Measurements from ENCODE around the gene KIRREL3. TPM values are rescaled to one million over a fixed set of nuclear protein-coding genes. Genes with fewer than 3 reads are reported as not detected.
A peak's percentile ranks its signal among the peaks of the same experiment; 100 is the strongest.

The KIRREL3 gene
- total RNA-seq, 1 donor from 2014 or later: under 0.01 TPM

GRCh38 chr11:127000981-127001380, 411 bp upstream of the KIRREL3 start:
- Histone ChIP-seq H3K9me3 (ENCODE audit: control insufficient read depth in 3 of 3, low read length in 3 of 3) (no peaks in the 10 kb centered on the region), H3K27ac (ENCODE audit: low read depth, low read length) (no peak overlapping the region), H3K4me3 (ENCODE audit: low read length in 3 of 3) (peak overlapping the region in 1 of 3 donors; percentile 55), H3K27me3 (ENCODE audit: control insufficient read depth in 3 of 3, insufficient read depth in 3 of 3, low read length in 3 of 3) (peaks cover 63 to 76% (median 71%) of the 10 kb centered on the region in 3 donors), H3K36me3 (ENCODE audit: control insufficient read depth in 3 of 3, insufficient read depth in 3 of 3, low read length in 3 of 3) (no peaks in the 10 kb centered on the region), H3K9ac (ENCODE audit: low read depth in 1 of 3, low read length in 3 of 3) (no peak overlapping the region), H3K4me1 (ENCODE audit: control insufficient read depth in 3 of 3, insufficient read depth in 3 of 3, low read length in 3 of 3) (peaks cover 2 to 7% (median 7%) of the 10 kb centered on the region in 3 donors)

DNA sequence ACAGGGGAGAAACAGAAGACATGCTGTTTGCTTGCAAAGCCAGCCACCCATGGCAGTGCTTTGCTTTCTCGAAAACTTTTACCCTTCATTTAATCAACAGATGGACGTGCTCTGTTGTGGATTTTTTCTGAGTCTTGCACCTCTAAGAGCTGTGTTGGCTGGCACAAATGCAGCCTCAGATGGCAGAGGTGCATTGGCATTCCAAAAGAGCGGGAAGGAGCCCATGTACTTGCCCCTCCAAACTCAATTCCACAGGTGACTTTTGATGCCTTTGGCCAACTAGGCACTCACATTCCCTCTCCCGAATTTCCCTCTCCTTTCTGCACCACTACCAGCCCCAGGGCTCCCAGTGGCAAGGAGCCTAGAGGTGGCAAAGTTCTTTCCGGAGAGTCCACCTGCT, 1.2 kb downstream of the KIRREL3 start:
- peaks cover 2 to 11% (median 7%) of the 10 kb centered on the region in 3 donors for H3K4me1 ChIP-seq (ENCODE audit: control insufficient read depth in 3 of 3, insufficient read depth in 3 of 3, low read length in 3 of 3)
- H3K9me3 ChIP-seq (ENCODE audit: control insufficient read depth in 3 of 3, low read length in 3 of 3): no peaks in the 10 kb centered on the region
- H3K9ac ChIP-seq (ENCODE audit: low read depth in 1 of 3, low read length in 3 of 3): no peak overlapping the region
- no peaks in the 10 kb centered on the region for H3K36me3 ChIP-seq (ENCODE audit: control insufficient read depth in 3 of 3, insufficient read depth in 3 of 3, low read length in 3 of 3)
- no peak overlapping the region for H3K4me3 ChIP-seq (ENCODE audit: low read length in 3 of 3)
- peaks cover 55 to 71% (median 69%) of the 10 kb centered on the region in 3 donors for H3K27me3 ChIP-seq (ENCODE audit: control insufficient read depth in 3 of 3, insufficient read depth in 3 of 3, low read length in 3 of 3)
- H3K27ac ChIP-seq (ENCODE audit: low read depth, low read length): no peak overlapping the region

DNA sequence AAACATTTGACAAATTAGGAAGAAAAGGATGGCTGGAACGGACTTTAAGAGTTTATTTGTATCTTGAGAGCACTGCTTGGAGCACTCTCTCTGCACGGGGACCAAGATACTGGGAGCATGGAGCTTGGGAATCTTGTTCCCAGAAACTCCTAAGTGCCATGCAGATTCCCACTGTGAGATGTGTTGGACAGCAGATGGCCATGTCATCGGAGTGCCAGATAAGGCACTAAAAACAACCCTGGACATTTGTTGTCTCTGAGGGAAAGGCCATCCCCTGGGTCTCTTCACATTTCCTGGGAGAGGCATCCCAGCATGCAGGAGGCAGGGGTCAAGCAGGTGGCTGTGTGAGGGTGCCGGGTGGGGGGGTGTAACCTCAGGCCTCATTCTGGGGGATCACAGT, 2.9 kb downstream of the KIRREL3 start:
- H3K4me3 ChIP-seq (ENCODE audit: low read length in 3 of 3): no peak overlapping the region
- no peak overlapping the region for H3K27ac ChIP-seq (ENCODE audit: low read depth, low read length)
- no peak overlapping the region for H3K9ac ChIP-seq (ENCODE audit: low read depth in 1 of 3, low read length in 3 of 3)
- no peaks in the 10 kb centered on the region for H3K36me3 ChIP-seq (ENCODE audit: control insufficient read depth in 3 of 3, insufficient read depth in 3 of 3, low read length in 3 of 3)
- H3K27me3 ChIP-seq (ENCODE audit: control insufficient read depth in 3 of 3, insufficient read depth in 3 of 3, low read length in 3 of 3): peaks cover 39 to 54% (median 51%) of the 10 kb centered on the region in 3 donors
- no peaks in the 10 kb centered on the region for H3K9me3 ChIP-seq (ENCODE audit: control insufficient read depth in 3 of 3, low read length in 3 of 3)
- peaks cover 2 to 9% (median 7%) of the 10 kb centered on the region in 3 donors for H3K4me1 ChIP-seq (ENCODE audit: control insufficient read depth in 3 of 3, insufficient read depth in 3 of 3, low read length in 3 of 3)

GRCh38 chr11:126997196-126997595, 3.4 kb downstream of the KIRREL3 start:
- H3K9me3 ChIP-seq (ENCODE audit: control insufficient read depth in 3 of 3, low read length in 3 of 3): no peaks in the 10 kb centered on the region
- H3K4me3 ChIP-seq (ENCODE audit: low read length in 3 of 3): no peak overlapping the region
- peaks cover 2 to 9% (median 7%) of the 10 kb centered on the region in 3 donors for H3K4me1 ChIP-seq (ENCODE audit: control insufficient read depth in 3 of 3, insufficient read depth in 3 of 3, low read length in 3 of 3)
- H3K27me3 ChIP-seq (ENCODE audit: control insufficient read depth in 3 of 3, insufficient read depth in 3 of 3, low read length in 3 of 3): peaks cover 39 to 50% (median 47%) of the 10 kb centered on the region in 3 donors
- H3K36me3 ChIP-seq (ENCODE audit: control insufficient read depth in 3 of 3, insufficient read depth in 3 of 3, low read length in 3 of 3): no peaks in the 10 kb centered on the region
- no peak overlapping the region for H3K9ac ChIP-seq (ENCODE audit: low read depth in 1 of 3, low read length in 3 of 3)
- H3K27ac ChIP-seq (ENCODE audit: low read depth, low read length): no peak overlapping the region

DNA sequence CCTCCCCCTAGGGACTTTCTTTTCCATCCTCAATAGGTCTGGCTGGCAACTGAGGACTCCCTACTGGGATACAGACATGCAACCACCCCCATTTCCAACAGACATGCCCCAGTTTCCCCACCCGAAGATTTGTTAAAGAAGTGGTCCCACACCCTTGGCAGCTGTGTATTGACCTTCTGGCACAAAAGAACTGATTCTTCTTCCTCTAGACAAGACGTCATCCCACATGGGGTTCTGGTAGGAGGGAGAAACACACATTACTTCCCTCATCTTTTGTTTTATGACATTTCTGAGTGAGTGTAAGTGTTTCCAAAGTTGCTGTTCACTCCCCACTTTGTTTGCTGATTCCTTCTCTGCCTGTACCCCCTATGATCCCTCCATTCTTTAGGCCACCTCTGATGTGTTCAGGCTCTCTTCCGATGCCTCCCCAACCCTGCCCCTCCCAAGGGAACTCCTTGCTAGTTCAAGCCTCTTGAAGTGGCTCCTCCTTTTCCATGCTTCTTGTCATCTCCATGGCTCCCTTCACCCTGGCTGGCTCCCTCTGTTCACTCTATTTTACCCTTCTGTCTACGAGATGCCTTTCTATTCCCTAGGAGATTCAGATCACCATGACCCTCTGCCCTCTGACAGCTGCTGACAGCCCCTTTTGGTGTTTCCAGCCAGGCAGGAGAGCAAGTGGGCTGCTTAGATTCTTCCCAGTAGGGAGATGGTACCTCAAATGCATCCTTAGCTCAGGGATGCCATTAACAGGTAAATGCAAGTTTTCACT, 4.3 kb downstream of the KIRREL3 start:
- Histone ChIP-seq H3K27ac (ENCODE audit: low read depth, low read length) (no peak overlapping the region), H3K9me3 (ENCODE audit: control insufficient read depth in 3 of 3, low read length in 3 of 3) (no peaks in the 10 kb centered on the region), H3K4me3 (ENCODE audit: low read length in 3 of 3) (no peak overlapping the region), H3K36me3 (ENCODE audit: control insufficient read depth in 3 of 3, insufficient read depth in 3 of 3, low read length in 3 of 3) (no peaks in the 10 kb centered on the region), H3K27me3 (ENCODE audit: control insufficient read depth in 3 of 3, insufficient read depth in 3 of 3, low read length in 3 of 3) (peaks cover 29 to 40% (median 37%) of the 10 kb centered on the region in 3 donors), H3K9ac (ENCODE audit: low read depth in 1 of 3, low read length in 3 of 3) (no peak overlapping the region), H3K4me1 (ENCODE audit: control insufficient read depth in 3 of 3, insufficient read depth in 3 of 3, low read length in 3 of 3) (peaks cover 2 to 9% (median 7%) of the 10 kb centered on the region in 3 donors)

DNA sequence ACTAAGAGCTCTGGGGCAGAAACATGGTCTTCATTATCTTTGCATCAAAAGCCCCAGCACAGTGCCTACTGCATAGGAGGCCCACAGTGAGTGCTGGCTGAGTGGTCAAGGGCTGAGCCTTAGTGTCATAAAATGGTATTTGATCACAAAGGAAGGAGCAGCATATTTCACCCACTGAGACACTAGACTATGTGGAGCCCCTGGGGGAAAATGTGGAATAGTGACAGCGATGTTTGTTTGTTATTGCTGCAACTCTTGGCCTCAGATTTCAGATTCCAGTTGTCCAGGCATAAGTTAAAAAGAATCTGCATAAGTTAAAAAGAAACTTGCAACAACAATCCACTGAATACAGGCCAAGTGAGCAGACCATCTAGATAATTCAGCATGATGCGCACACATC, 7.0 kb downstream of the KIRREL3 start:
- H3K4me1 ChIP-seq (ENCODE audit: control insufficient read depth in 3 of 3, insufficient read depth in 3 of 3, low read length in 3 of 3): peaks cover 0 to 6% (median 4%) of the 10 kb centered on the region in 3 donors
- H3K9me3 ChIP-seq (ENCODE audit: control insufficient read depth in 3 of 3, low read length in 3 of 3): no peaks in the 10 kb centered on the region
- H3K36me3 ChIP-seq (ENCODE audit: control insufficient read depth in 3 of 3, insufficient read depth in 3 of 3, low read length in 3 of 3): no peaks in the 10 kb centered on the region
- no peak overlapping the region for H3K4me3 ChIP-seq (ENCODE audit: low read length in 3 of 3)
- peaks cover 17 to 34% (median 19%) of the 10 kb centered on the region in 3 donors for H3K27me3 ChIP-seq (ENCODE audit: control insufficient read depth in 3 of 3, insufficient read depth in 3 of 3, low read length in 3 of 3)
- H3K9ac ChIP-seq (ENCODE audit: low read depth in 1 of 3, low read length in 3 of 3): no peak overlapping the region
- no peak overlapping the region for H3K27ac ChIP-seq (ENCODE audit: low read depth, low read length)

DNA sequence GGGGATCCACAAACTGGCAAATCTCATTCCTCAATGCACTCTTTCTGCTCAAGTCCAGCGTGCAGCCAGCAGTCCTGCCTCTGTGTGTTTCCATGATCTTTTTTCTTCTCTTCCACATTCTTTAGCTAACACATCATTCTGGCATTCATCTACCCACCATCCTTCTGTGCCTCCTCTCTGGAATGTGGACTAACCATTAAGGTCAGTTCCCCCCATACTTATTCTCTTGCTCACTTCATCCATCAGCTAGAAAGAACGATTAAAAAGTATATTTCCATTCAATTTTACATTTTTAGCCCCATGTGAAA, 7.8 kb downstream of the KIRREL3 start:
- Histone ChIP-seq H3K36me3 (ENCODE audit: control insufficient read depth in 3 of 3, insufficient read depth in 3 of 3, low read length in 3 of 3) (no peaks in the 10 kb centered on the region), H3K4me1 (ENCODE audit: control insufficient read depth in 3 of 3, insufficient read depth in 3 of 3, low read length in 3 of 3) (peaks cover 0 to 6% (median 4%) of the 10 kb centered on the region in 3 donors), H3K9ac (ENCODE audit: low read depth in 1 of 3, low read length in 3 of 3) (no peak overlapping the region), H3K27ac (ENCODE audit: low read depth, low read length) (no peak overlapping the region), H3K27me3 (ENCODE audit: control insufficient read depth in 3 of 3, insufficient read depth in 3 of 3, low read length in 3 of 3) (peaks cover 8 to 26% (median 14%) of the 10 kb centered on the region in 3 donors), H3K9me3 (ENCODE audit: control insufficient read depth in 3 of 3, low read length in 3 of 3) (no peaks in the 10 kb centered on the region), H3K4me3 (ENCODE audit: low read length in 3 of 3) (no peak overlapping the region)

GRCh38 chr11:126992065-126992803, 8.3 kb downstream of the KIRREL3 start:
- Histone ChIP-seq H3K4me3 (ENCODE audit: low read length in 3 of 3) (no peak overlapping the region), H3K36me3 (ENCODE audit: control insufficient read depth in 3 of 3, insufficient read depth in 3 of 3, low read length in 3 of 3) (no peaks in the 10 kb centered on the region), H3K27ac (ENCODE audit: low read depth, low read length) (no peak overlapping the region), H3K27me3 (ENCODE audit: control insufficient read depth in 3 of 3, insufficient read depth in 3 of 3, low read length in 3 of 3) (peaks cover 6 to 22% (median 10%) of the 10 kb centered on the region in 3 donors), H3K4me1 (ENCODE audit: control insufficient read depth in 3 of 3, insufficient read depth in 3 of 3, low read length in 3 of 3) (peaks cover 0 to 6% (median 4%) of the 10 kb centered on the region in 3 donors), H3K9me3 (ENCODE audit: control insufficient read depth in 3 of 3, low read length in 3 of 3) (no peaks in the 10 kb centered on the region), H3K9ac (ENCODE audit: low read depth in 1 of 3, low read length in 3 of 3) (no peak overlapping the region)

GRCh38 chr11:126991596-126991995, 9.0 kb downstream of the KIRREL3 start:
- Histone ChIP-seq H3K36me3 (ENCODE audit: control insufficient read depth in 3 of 3, insufficient read depth in 3 of 3, low read length in 3 of 3) (no peaks in the 10 kb centered on the region), H3K27ac (ENCODE audit: low read depth, low read length) (no peak overlapping the region), H3K9ac (ENCODE audit: low read depth in 1 of 3, low read length in 3 of 3) (no peak overlapping the region), H3K9me3 (ENCODE audit: control insufficient read depth in 3 of 3, low read length in 3 of 3) (no peaks in the 10 kb centered on the region), H3K4me1 (ENCODE audit: control insufficient read depth in 3 of 3, insufficient read depth in 3 of 3, low read length in 3 of 3) (peaks cover 0 to 6% (median 4%) of the 10 kb centered on the region in 3 donors), H3K27me3 (ENCODE audit: control insufficient read depth in 3 of 3, insufficient read depth in 3 of 3, low read length in 3 of 3) (peaks cover 4 to 20% (median 6%) of the 10 kb centered on the region in 3 donors), H3K4me3 (ENCODE audit: low read length in 3 of 3) (no peak overlapping the region)
